HCT116 (cell line): Measurements from ENCODE around the gene DCAF15. TPM values are rescaled to one million over a fixed set of nuclear protein-coding genes. Genes with fewer than 3 reads are reported as not detected.

Experiments used
- ATAC-seq: fragments of 200-7000 bp; cut with Tn5 transposase; 2 replicates; pipeline ENCODE4 v1.9.1; 2020; ENCODE audit warnings: mild to moderate bottlenecking, moderate library complexity
- BruUV-seq: library from RNA; stranded (reverse); fragments of 400-500 nt; replicated peaks from 2 replicates; lab custom pipeline; 2021; lab: Mats Ljungman, UMichigan
- CTCF ChIA-PET: fragments of 300-600 bp; sonication (Branson Sonifier 250); formaldehyde crosslinking; loops from one replicate; lab custom pipeline; 2021; ENCODE audit warnings: antibody characterized with exemption; lab: Charles Lee
- POLR2A ChIA-PET: fragments of 300-600, 350-600 bp; sonication (Branson Sonifier 250); formaldehyde crosslinking; loops from one replicate; lab custom pipeline; 2021; ENCODE audit warnings: antibody characterized with exemption; lab: Charles Lee
- RAD21 ChIA-PET, 2 experiments: fragments of 300-600 bp; sonication (Branson Sonifier 250); formaldehyde crosslinking; loops; one replicate each; lab custom pipeline; 2023; ENCODE audit warnings: low total read pairs in 2 of 2; ENCODE audit not compliant: uncharacterized antibody in 2 of 2, unreplicated experiment in 2 of 2, low non-redundant PET in 1 of 2; lab: Charles Lee
- DNase-seq: peaks from one replicate; pipeline ENCODE4 v3.0.0-alpha.2; 2010; ENCODE audit warnings: low read depth, low spot score
- H2AFZ ChIP-seq: fragments of 200-600 bp; shearing (Covaris generic), sonication (generic); 2 replicates; pipeline ENCODE4 v1.6.1; 2017; ENCODE audit warnings: low read depth, mixed run types, mixed read lengths, antibody characterized with exemption, low read length; ENCODE audit not compliant: poor library complexity, severe bottlenecking
- H3K27ac ChIP-seq: 2 replicates; pipeline ENCODE4 v1.5.1; 2012; ENCODE audit warnings: low read depth, low read length
- H3K27me3 ChIP-seq: fragments of 200-600 bp; sonication (generic); 2 replicates; pipeline ENCODE4 v1.6.1; 2016; ENCODE audit warnings: mixed run types, low read length, mixed read lengths; ENCODE audit not compliant: insufficient read depth
- H3K36me3 ChIP-seq, 2 experiments: fragments of 200-500 bp in 1 of 2; fragments of 200-600 bp in 1 of 2; sonication (Bioruptor generic) in 1 of 2; sonication (generic) in 1 of 2; 2 replicates each; pipeline versions ENCODE4 v1.5.1 to v1.6.1; 2014 to 2016; ENCODE audit warnings: low read length in 2 of 2, inconsistent platforms in 1 of 2, mixed read lengths in 1 of 2, mixed run types in 1 of 2; ENCODE audit not compliant: insufficient read depth in 2 of 2, control insufficient read depth in 1 of 2
- H3K4me1 ChIP-seq, 2 experiments: fragments of 200-600 bp in 1 of 2; sonication (generic) in 1 of 2; 2 replicates each; pipeline versions ENCODE4 v1.5.1 to v1.6.1; 2012 to 2017; ENCODE audit warnings: low read length in 2 of 2, inconsistent platforms in 1 of 2, mild to moderate bottlenecking in 1 of 2, mixed read lengths in 1 of 2, mixed run types in 1 of 2, moderate library complexity in 1 of 2; ENCODE audit not compliant: insufficient read depth in 2 of 2, control insufficient read depth in 1 of 2
- H3K4me2 ChIP-seq: fragments of 200-600 bp; sonication (generic); 2 replicates; pipeline ENCODE4 v1.6.1; 2017; ENCODE audit warnings: mixed run types, low read length, mixed read lengths
- H3K4me3 ChIP-seq, 2 experiments: fragments of 200-600 bp in 1 of 2; sonication (generic) in 1 of 2; replicated peaks in 1 of 2; 2 replicates each; pipeline ENCODE4 v1.5.1; 2011 to 2016; ENCODE audit warnings: low read length in 2 of 2, control low read depth in 1 of 2, low read depth in 1 of 2, mild to moderate bottlenecking in 1 of 2, mixed read lengths in 1 of 2, mixed run types in 1 of 2
- H3K79me2 ChIP-seq: fragments of 200-600 bp; sonication (generic); 2 replicates; pipeline ENCODE4 v1.6.1; 2017; ENCODE audit warnings: mild to moderate bottlenecking, mixed run types, low read length, moderate library complexity, mixed read lengths; ENCODE audit not compliant: insufficient read depth
- H3K9ac ChIP-seq: fragments of 200-600 bp; sonication (generic); 2 replicates; pipeline ENCODE4 v1.6.1; 2016; ENCODE audit warnings: low read length, mixed read lengths
- H3K9me2 ChIP-seq: fragments of 200-600 bp; sonication (generic), shearing (Covaris generic); 2 replicates; pipeline ENCODE4 v1.6.1; 2017; ENCODE audit warnings: mixed run types, mild to moderate bottlenecking, moderate library complexity; ENCODE audit not compliant: insufficient read depth
- H3K9me3 ChIP-seq, 2 experiments: fragments of 200-500 bp in 1 of 2; fragments of 200-600 bp in 1 of 2; sonication (Bioruptor generic) in 1 of 2; sonication (generic) in 1 of 2; 2 replicates each; pipeline ENCODE4 v1.6.1; 2014 to 2017; ENCODE audit warnings: low read length in 2 of 2, mixed read lengths in 2 of 2, inconsistent platforms in 1 of 2, low read depth in 1 of 2, mild to moderate bottlenecking in 1 of 2, mixed run types in 1 of 2, moderate library complexity in 1 of 2; ENCODE audit not compliant: control insufficient read depth in 1 of 2, insufficient read depth in 1 of 2
- H4K20me1 ChIP-seq: fragments of 200-600 bp; sonication (generic), shearing (Covaris generic); 2 replicates; pipeline ENCODE4 v1.6.1; 2017; ENCODE audit warnings: mixed run types, mild to moderate bottlenecking, moderate library complexity; ENCODE audit not compliant: insufficient read depth
- CBX3 ChIP-seq: IDR thresholded peaks from 2 replicates; pipeline ENCODE4 v1.6.1; 2012; ENCODE audit warnings: low read depth
- CEBPB ChIP-seq: IDR thresholded peaks from 2 replicates; pipeline ENCODE4 v1.6.1; 2012; ENCODE audit warnings: low read depth
- ELF1 ChIP-seq: IDR thresholded peaks from 2 replicates; pipeline ENCODE4 v1.6.1; 2012; ENCODE audit warnings: low read depth, borderline replicate concordance
- EZH2 ChIP-seq: fragments of 200-600 bp; sonication (generic); IDR thresholded peaks from 2 replicates; pipeline ENCODE4 v1.6.1; 2017; ENCODE audit warnings: antibody characterized with exemption, mixed run types
- EZH2phosphoT487 ChIP-seq: fragments of 200-600 bp; IDR thresholded peaks from 2 replicates; pipeline ENCODE4 v1.6.1; 2018; ENCODE audit warnings: antibody characterized with exemption, borderline replicate concordance
- JUND ChIP-seq: IDR thresholded peaks from 2 replicates; pipeline ENCODE4 v1.6.1; 2012
- POLR2A ChIP-seq: IDR thresholded peaks from 2 replicates; pipeline ENCODE4 v1.7.0; 2011; ENCODE audit warnings: borderline replicate concordance; ENCODE audit not compliant: insufficient read depth, insufficient read length; ENCODE audit errors: extremely low read depth
- POLR2AphosphoS5 ChIP-seq: IDR thresholded peaks from 2 replicates; pipeline ENCODE4 v1.6.1; 2011; ENCODE audit warnings: mild to moderate bottlenecking, low read depth, low read length, moderate library complexity
- SRF ChIP-seq: IDR thresholded peaks from 2 replicates; pipeline ENCODE4 v1.6.1; 2012; ENCODE audit warnings: low read depth
- TCF7L2 ChIP-seq: IDR thresholded peaks from 2 replicates; pipeline ENCODE4 v1.7.0; 2011; ENCODE audit warnings: borderline replicate concordance, inconsistent platforms; ENCODE audit not compliant: insufficient read depth, insufficient read length; ENCODE audit errors: extremely low read depth
- ZNF274 ChIP-seq: fragments of 200-500 bp; sonication (Bioruptor generic); IDR thresholded peaks from 2 replicates; pipeline ENCODE4 v1.6.1; 2014; ENCODE audit warnings: mild to moderate bottlenecking, low read depth, low read length, inconsistent platforms
- intact Hi-C: fragments of 100-400 bp; cut with micrococcal nuclease; formaldehyde crosslinking; loops from 2 replicates; pipeline ENCODE4 v1.10.0; 2022
- total RNA-seq: library from RNA; stranded (reverse); gene quantifications from one replicate; pipeline ENCODE4 v1.2.1, GENCODE V29; 2021; ENCODE audit not compliant: unreplicated experiment
- TF ChIP-seq, protein P1 (sequence below): IDR thresholded peaks from 2 replicates; pipeline ENCODE4 v1.6.1; 2012
- TF ChIP-seq, protein P2 (sequence below): IDR thresholded peaks from 2 replicates; pipeline ENCODE4 v1.6.1; 2011; ENCODE audit warnings: mild to moderate bottlenecking, low read length, moderate library complexity; ENCODE audit not compliant: insufficient replicate concordance; ENCODE audit errors: extremely low read depth
- TF ChIP-seq, protein P3 (sequence below): IDR thresholded peaks from 2 replicates; pipeline ENCODE4 v1.6.1; 2012; ENCODE audit warnings: low read depth

DCAF15 gene
- total RNA-seq, 1 experiment from 2014 or later = 46.2 TPM

DNA sequence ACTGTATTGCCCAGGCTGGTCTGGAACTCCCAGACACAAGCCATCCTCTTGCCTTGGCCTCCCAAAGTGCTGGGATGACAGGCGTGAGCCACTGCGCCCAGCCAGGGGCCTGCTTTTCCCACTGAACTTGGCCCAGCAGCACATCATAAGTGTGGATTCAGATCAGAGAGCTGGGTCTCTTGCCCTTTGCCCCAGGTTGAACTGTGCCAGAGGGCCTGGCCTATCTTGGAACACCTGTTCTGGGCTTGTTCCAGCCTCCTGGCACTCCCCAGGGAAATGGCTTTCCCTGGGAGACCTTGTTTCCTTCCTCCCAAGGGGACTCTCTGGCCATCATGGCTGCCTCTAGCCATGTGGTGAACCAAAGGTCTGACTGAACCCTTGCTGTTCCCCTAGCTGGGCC lies 42.9 kb upstream of the DCAF15 start:
- ChIA-PET CTCF (no interaction called here), POLR2A (no interaction called here), RAD21 (no interaction called here)
- H3K27me3 ChIP-seq = no peaks in the 10 kb centered on the region
- ATAC-seq (no peak), DNase-seq (no peak)
- H2AFZ ChIP-seq = no peak overlapping the region
- no peak overlapping the region for H3K9ac ChIP-seq
- H3K4me2 ChIP-seq = no peak overlapping the region
- no peak overlapping the region for H3K27ac ChIP-seq
- BruUV-seq = no TSS peak
- no peaks in the 10 kb centered on the region for H4K20me1 ChIP-seq
- H3K36me3 ChIP-seq = peaks cover 4 to 12% of the 10 kb centered on the region in 2 experiments; a peak in 3 of 4 replicates
- intact Hi-C loops = no loop called here
- no peaks in the 10 kb centered on the region for H3K9me2 ChIP-seq
- H3K4me3 ChIP-seq = no peak overlapping the region
- peaks cover 9 to 12% of the 10 kb centered on the region in 2 experiments; a peak in 2 of 4 replicates for H3K4me1 ChIP-seq
- TF ChIP-seq, protein P1, sequence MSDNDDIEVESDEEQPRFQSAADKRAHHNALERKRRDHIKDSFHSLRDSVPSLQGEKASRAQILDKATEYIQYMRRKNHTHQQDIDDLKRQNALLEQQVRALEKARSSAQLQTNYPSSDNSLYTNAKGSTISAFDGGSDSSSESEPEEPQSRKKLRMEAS = no peak
- TF ChIP-seq SRF (no peak), POLR2AphosphoS5 (no peak), JUND (no peak), TCF7L2 (no peak), EZH2 (no peak), CBX3 (no peak), EZH2phosphoT487 (no peak), CEBPB (no peak), POLR2A (no peak), ELF1 (no peak), ZNF274 (no peak)
- TF ChIP-seq, protein P2, sequence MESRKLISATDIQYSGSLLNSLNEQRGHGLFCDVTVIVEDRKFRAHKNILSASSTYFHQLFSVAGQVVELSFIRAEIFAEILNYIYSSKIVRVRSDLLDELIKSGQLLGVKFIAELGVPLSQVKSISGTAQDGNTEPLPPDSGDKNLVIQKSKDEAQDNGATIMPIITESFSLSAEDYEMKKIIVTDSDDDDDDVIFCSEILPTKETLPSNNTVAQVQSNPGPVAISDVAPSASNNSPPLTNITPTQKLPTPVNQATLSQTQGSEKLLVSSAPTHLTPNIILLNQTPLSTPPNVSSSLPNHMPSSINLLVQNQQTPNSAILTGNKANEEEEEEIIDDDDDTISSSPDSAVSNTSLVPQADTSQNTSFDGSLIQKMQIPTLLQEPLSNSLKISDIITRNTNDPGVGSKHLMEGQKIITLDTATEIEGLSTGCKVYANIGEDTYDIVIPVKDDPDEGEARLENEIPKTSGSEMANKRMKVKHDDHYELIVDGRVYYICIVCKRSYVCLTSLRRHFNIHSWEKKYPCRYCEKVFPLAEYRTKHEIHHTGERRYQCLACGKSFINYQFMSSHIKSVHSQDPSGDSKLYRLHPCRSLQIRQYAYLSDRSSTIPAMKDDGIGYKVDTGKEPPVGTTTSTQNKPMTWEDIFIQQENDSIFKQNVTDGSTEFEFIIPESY = no peak
- TF ChIP-seq, protein P3, sequence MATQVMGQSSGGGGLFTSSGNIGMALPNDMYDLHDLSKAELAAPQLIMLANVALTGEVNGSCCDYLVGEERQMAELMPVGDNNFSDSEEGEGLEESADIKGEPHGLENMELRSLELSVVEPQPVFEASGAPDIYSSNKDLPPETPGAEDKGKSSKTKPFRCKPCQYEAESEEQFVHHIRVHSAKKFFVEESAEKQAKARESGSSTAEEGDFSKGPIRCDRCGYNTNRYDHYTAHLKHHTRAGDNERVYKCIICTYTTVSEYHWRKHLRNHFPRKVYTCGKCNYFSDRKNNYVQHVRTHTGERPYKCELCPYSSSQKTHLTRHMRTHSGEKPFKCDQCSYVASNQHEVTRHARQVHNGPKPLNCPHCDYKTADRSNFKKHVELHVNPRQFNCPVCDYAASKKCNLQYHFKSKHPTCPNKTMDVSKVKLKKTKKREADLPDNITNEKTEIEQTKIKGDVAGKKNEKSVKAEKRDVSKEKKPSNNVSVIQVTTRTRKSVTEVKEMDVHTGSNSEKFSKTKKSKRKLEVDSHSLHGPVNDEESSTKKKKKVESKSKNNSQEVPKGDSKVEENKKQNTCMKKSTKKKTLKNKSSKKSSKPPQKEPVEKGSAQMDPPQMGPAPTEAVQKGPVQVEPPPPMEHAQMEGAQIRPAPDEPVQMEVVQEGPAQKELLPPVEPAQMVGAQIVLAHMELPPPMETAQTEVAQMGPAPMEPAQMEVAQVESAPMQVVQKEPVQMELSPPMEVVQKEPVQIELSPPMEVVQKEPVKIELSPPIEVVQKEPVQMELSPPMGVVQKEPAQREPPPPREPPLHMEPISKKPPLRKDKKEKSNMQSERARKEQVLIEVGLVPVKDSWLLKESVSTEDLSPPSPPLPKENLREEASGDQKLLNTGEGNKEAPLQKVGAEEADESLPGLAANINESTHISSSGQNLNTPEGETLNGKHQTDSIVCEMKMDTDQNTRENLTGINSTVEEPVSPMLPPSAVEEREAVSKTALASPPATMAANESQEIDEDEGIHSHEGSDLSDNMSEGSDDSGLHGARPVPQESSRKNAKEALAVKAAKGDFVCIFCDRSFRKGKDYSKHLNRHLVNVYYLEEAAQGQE = no peak
- peaks cover 5% of the 10 kb centered on the region for H3K79me2 ChIP-seq
- H3K9me3 ChIP-seq = no peaks in the 10 kb centered on the region
